ENCODE data around the gene ANKH. TPM values are rescaled to one million over a fixed set of nuclear protein-coding genes. Genes with fewer than 3 reads are reported as not detected.

Gene ANKH
- total and polyA plus RNA-seq, 10 of the 15 experiments (the other 5 are each of a cell fraction or from before 2014, with no cell fraction given) = 2.1 to 43.9 (median 14.4) TPM

- no peak overlapping the region for H3K9ac ChIP-seq (ENCODE audit: control insufficient read depth, insufficient read depth, low read length)
- peaks cover 5% of the 10 kb centered on the region for H3K4me1 ChIP-seq (ENCODE audit: control insufficient read depth, insufficient read depth, low read length)
- no peaks in the 10 kb centered on the region for H3K27me3 ChIP-seq (replicated peaks in 1 of 2; ENCODE audit: control insufficient read depth in 2 of 2, insufficient read depth in 2 of 2, low read length in 1 of 2)
- no peak overlapping the region for H3K27ac ChIP-seq (ENCODE audit: control insufficient read depth, insufficient read depth)
- H3K4me2 ChIP-seq (ENCODE audit: control insufficient read depth, insufficient read depth) = no peak overlapping the region
- intact Hi-C loops (cut with micrococcal nuclease; ENCODE audit: unreplicated experiment) = no loop called here
- BruUV-seq (replicated peaks) = no TSS peak
- CTCF ChIA-PET = no interaction called here
- TF ChIP-seq YY1 (IDR thresholded peaks at IDR 0.05; ENCODE audit: low read depth, low read length) (no peak), HSF1 (IDR thresholded peaks at IDR 0.05; ENCODE audit: low read depth, low read length) (no peak), SREBF1 (IDR thresholded peaks at IDR 0.05; ENCODE audit: low read length) (no peak), NR2C1 (IDR thresholded peaks at IDR 0.05) (no peak), HCFC1 (IDR thresholded peaks at IDR 0.05; ENCODE audit: low read length) (no peak), EED (IDR thresholded peaks at IDR 0.05; ENCODE audit: low read depth) (no peak), SP1 (IDR thresholded peaks at IDR 0.05; ENCODE audit: low read depth, low read length) (no peak), E2F8 (IDR thresholded peaks at IDR 0.05; ENCODE audit: low read depth, partially characterized antibody) (no peak), E2F4 (IDR thresholded peaks at IDR 0.05; ENCODE audit: low read depth, low read length) (no peak), POLR2AphosphoS5 (IDR thresholded peaks at IDR 0.05; ENCODE audit: low read length) (no peak), ZBED1 (IDR thresholded peaks at IDR 0.05; ENCODE audit: borderline replicate concordance) (no peak), BMI1 (IDR thresholded peaks at IDR 0.05; ENCODE audit: borderline replicate concordance) (no peak)
- no peak overlapping the region for H2AFZ ChIP-seq (ENCODE audit: control insufficient read depth, low read depth, low read length)
- WGBS (ENCODE audit: insufficient coverage, insufficient replicate concordance, low lambda C conversion rate, missing lambda C conversion rate) = 98% methylated on average over 3 of the region's 3 CpGs
- in situ Hi-C loops (cut with MboI) = no loop called here
- H3K79me2 ChIP-seq (ENCODE audit: control insufficient read depth, insufficient read depth, low read length) = no peaks in the 10 kb centered on the region
- FAIRE-seq (no peak), ATAC-seq (no peak), DNase-seq (ENCODE audit: low read depth, low spot score) (no peak)
- H3K4me3 ChIP-seq = no peak overlapping the region
- no peaks in the 10 kb centered on the region for H3K9me3 ChIP-seq (replicated peaks; ENCODE audit: control insufficient read depth, insufficient read depth, low read length)
- RAD21 ChIA-PET (ENCODE audit: unreplicated experiment) = no interaction called here
- H3K36me3 ChIP-seq (ENCODE audit: control insufficient read depth in 2 of 2, insufficient read depth in 2 of 2, low read length in 1 of 2) = no peaks in the 10 kb centered on the region
- no peaks in the 10 kb centered on the region for H4K20me1 ChIP-seq (ENCODE audit: control insufficient read depth, insufficient read depth)
- SMC1A ChIA-PET (ENCODE audit: uncharacterized antibody, unreplicated experiment) = interaction anchor here (1.2 kb wide), 1 partner anchor 131 kb away, joined by 3 read pairs; no protein-coding TSS in a partner anchor
- POLR2A ChIA-PET = no interaction called here
Observed at GRCh38 chr5:14739538-14739937, 132.0 kb downstream of the ANKH start.

All from GM12878 (cell line).